ENCODE data around the gene C1QC. TPM values are rescaled to one million over a fixed set of nuclear protein-coding genes. Genes with fewer than 3 reads are reported as not detected.
A peak's percentile ranks its signal among the peaks of the same experiment; 100 is the strongest.
"Not testable (repeated sequence)": the region's sequence is repeated elsewhere in the genome, so short reads cannot be mapped to it uniquely, and the experiment has no call there.

The C1QC gene
- total and polyA plus RNA-seq, 8 donors: 5.5 to 138 (median 17.2) TPM

GRCh38 chr1:22673486-22674409, 30.3 kb downstream of the C1QC start:
- ATAC-seq (peak in 3 of 4 donors; percentile 53 to 76 (median 60)), FAIRE-seq (no peak), DNase-seq (peak in 1 of 6 donors; percentile 29)
- Histone ChIP-seq H3K27ac (no peak overlapping the region), H3K36me3 (no peaks in the 10 kb centered on the region), H3K4me3 (no peak overlapping the region), H3K27me3 (no peaks in the 10 kb centered on the region), H3K9me3 (no peaks in the 10 kb centered on the region), H3K4me1 (no peaks in the 10 kb centered on the region)
- TF ChIP-seq CTCF (IDR thresholded peaks at IDR 0.05): peak; percentile 14 to 33 (median 24)
- intact Hi-C loops (cut with DNase I): no loop called here
- WGBS, 2 donors: 16 to 19% methylated on average over 17 of the region's 17 CpGs

GRCh38 chr1:22674410-22674749, 30.9 kb downstream of the C1QC start:
- Histone ChIP-seq H3K27me3 (no peaks in the 10 kb centered on the region), H3K27ac (no peak overlapping the region), H3K36me3 (no peaks in the 10 kb centered on the region), H3K9me3 (no peaks in the 10 kb centered on the region), H3K4me3 (no peak overlapping the region), H3K4me1 (no peaks in the 10 kb centered on the region)
- ATAC-seq (no peak), DNase-seq (no peak), FAIRE-seq (no peak)
- TF ChIP-seq CTCF (IDR thresholded peaks at IDR 0.05): no peak
- WGBS, 2 donors: 17 to 39% methylated on average over 1 of the region's 1 CpG
- intact Hi-C loops (cut with DNase I): no loop called here

- 87 to 93% methylated on average over 15 of the region's 15 CpGs for whole genome bisulfite sequencing, 2 donors
- intact Hi-C loops (cut with DNase I): not testable (repeated sequence)
Observed at GRCh38 chr1:22676151-22676550, 32.7 kb downstream of the C1QC start.

GRCh38 chr1:22676916-22677583, 33.6 kb downstream of the C1QC start:
- no peak for DNase-seq
- H3K4me3 ChIP-seq: no peak overlapping the region
- TF ChIP-seq CTCF (IDR thresholded peaks at IDR 0.05): no peak
- no peaks in the 10 kb centered on the region for H3K27me3 ChIP-seq
- intact Hi-C loops (cut with DNase I): no loop called here
- H3K27ac ChIP-seq: no peak overlapping the region
- H3K9me3 ChIP-seq: no peaks in the 10 kb centered on the region
- FAIRE-seq: no peak
- WGBS, 2 donors: 45 to 53% methylated on average over 34 to 37 of the region's 37 CpGs
- ATAC-seq: no peak
- H3K4me1 ChIP-seq: no peaks in the 10 kb centered on the region
- no peaks in the 10 kb centered on the region for H3K36me3 ChIP-seq

More at GRCh38 chr1:22676151-22676550, 32.7 kb downstream of the C1QC start:
- not testable (repeated sequence) for H3K9me3 ChIP-seq, H3K36me3 ChIP-seq, H3K4me1 ChIP-seq, FAIRE-seq, H3K4me3 ChIP-seq, DNase-seq, H3K27me3 ChIP-seq, ATAC-seq, H3K27ac ChIP-seq

DNA sequence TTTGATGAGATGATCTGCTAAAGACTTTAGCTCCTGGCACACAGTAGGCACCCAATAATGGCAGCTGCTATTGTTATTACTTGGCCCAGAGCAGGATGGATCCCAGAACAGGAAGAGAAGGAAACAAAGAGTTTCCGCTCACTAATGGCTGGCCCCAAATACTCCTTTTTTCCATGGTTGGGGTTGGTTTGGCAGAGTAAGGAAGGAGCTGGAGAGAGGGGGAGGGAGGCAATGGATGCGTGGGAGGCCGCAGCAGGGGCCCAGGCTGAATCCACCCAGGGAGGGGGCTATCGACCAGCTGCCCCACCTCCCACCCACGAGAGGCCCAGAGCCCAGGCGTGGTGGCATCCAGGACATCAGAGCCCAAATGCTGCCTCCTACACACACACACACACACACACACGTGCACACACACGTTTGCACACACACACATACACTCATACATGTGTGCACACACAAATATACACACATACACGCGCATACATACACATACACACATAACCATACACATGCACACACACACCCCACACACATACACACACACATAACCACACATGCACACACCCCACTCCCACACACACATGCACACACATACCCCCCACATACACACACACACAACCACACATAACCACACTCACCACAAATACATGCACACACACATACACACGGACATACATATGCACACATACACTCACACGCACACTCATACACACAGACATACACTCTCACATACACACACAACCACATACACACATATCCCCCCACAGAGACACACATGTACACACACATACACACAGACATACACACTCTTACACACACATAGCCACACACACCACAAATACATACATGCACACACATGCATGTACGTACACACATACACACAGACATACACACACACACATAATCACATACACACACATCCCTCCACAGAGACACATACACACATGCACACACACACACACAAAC, 34.8 kb downstream of the C1QC start:
- H3K9me3 ChIP-seq: no peaks in the 10 kb centered on the region
- DNase-seq: no peak
- FAIRE-seq: no peak
- H3K27ac ChIP-seq: no peak overlapping the region
- no peak for TF ChIP-seq CTCF (IDR thresholded peaks at IDR 0.05)
- H3K4me1 ChIP-seq: no peaks in the 10 kb centered on the region
- H3K4me3 ChIP-seq: no peak overlapping the region
- H3K27me3 ChIP-seq: no peaks in the 10 kb centered on the region
- no peaks in the 10 kb centered on the region for H3K36me3 ChIP-seq
- intact Hi-C loops (cut with DNase I): no loop called here
- WGBS, 2 donors: 77 to 85% methylated on average over 13 of the region's 13 CpGs
- no peak for ATAC-seq
